Measurements from ENCODE around the gene THBD.
"Not testable (repeated sequence)": the region's sequence is repeated elsewhere in the genome, so short reads cannot be mapped to it uniquely, and the experiment has no call there.

THBD gene

DNA sequence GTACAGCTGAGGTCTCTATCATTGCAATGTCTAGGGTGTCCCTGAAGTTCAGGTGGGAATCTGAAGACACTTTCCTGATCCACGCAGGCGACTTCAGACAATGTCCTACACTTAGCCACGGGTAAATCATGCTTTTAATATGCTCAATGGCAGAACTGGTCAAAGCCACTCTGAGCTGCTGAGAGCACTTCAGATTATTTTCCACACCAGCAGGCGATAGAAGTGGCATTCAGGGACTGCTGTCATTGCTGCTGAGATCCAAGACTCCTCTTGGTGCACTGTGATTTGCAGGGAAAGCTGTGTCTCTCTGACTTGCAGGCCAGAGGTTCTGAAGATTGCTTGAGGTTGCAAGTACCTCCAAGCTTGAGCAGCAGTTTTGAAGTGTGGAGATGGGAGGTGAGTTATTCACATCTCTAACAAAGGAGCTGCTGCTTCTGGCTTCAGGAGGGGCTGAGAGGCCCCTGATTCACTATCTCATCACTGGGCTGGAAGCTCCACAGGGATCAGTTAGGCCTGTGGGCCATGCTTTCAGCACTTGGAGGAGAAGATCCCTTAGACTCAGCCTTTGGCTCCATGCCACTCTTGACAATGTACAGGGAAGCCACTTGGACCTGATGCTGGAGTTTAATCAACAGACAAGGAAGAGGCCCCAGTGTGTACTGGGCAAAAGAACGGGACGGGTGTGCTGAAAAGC is 17.3 kb downstream of the THBD start:
- no peak for DNase-seq

DNA sequence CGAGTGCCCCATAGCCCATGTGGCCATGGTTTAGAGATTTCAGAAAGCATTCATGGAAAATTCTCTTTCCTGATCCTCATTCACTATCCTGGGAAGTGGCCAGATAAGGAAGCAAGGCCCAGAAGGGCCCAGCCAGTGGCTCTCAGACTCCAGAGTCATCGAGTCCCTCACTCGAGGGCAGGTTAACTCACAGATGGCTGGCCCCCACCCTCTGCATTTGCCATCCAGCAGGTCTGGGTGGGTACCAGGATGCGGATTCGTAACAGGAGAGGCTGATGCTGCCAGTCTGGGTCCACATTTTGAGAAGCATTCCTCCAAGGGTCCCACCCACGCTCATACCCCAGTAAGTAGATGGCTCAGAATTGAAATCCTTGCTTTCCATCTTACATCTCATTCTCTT is 18.1 kb downstream of the THBD start:
- no peak for DNase-seq

GRCh38 chr20:23029324-23029723 is 20.1 kb downstream of the THBD start:
- no peak for DNase-seq

DNA sequence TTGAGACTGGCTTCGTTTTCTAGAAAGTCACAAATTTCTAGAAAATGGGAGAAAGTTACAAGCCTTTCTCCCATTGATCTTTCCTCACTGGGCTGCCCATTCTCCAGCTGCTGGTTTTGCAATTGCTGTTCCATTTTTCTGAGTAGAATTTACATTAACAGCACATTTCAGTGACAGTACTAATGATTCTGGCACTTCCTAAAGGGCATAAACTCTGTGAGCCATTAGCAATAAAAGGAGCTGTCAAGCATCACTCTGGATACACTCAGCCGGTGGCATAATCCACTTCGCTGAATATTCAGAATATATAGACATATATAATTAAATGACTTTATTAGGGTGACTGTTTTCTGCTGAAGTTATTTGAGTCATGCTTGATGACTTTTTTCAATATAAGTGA is 21.1 kb downstream of the THBD start:
- no peak for DNase-seq

GRCh38 chr20:23027721-23028120 is 21.8 kb downstream of the THBD start:
- DNase-seq: no peak

DNA sequence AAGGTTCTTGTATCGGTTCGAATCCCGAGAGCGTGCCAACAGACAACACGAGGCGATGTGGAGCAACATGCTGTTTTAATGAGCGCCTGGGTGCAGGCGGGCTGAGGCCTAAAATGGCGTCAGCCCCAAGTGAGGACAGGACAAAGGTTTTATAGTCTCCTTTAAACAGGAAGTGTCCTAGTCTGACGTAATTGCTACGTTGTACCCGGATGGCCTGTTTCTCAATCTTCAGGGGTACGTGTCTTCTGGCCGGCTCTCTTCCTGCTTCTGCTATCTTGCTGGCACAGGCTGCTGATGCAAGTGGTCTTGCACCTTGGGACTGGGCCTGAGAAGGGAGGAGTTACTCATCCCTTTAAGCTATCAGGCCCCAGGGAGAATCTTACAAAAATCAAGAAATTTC is 24.0 kb downstream of the THBD start:
- DNase-seq: not testable (repeated sequence)

- DNase-seq: no peak
Observed at GRCh38 chr20:23024701-23025100, 24.8 kb downstream of the THBD start.

GRCh38 chr20:23023621-23024177 is 25.8 kb downstream of the THBD start:
- DNase-seq: no peak

DNA sequence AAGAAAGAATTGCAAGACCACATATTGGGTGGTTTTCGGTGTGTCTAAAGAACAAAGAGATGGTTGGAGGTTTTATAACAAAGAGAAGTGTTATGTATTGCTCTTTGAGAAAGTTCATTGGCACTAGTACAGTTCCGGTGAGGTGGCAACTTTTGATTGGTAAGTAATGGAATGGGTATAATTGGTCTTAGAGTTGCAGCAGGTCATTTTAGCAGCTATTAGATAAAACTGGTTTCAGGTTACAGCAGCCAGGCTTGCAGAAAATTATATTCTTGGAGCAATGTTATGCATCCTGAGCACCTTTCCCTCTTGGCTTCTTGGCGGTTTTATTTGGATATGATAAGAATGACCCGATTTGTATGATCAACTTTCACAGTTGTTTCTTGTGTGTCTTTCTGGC is 26.6 kb downstream of the THBD start:
- DNase-seq: no peak

DNA sequence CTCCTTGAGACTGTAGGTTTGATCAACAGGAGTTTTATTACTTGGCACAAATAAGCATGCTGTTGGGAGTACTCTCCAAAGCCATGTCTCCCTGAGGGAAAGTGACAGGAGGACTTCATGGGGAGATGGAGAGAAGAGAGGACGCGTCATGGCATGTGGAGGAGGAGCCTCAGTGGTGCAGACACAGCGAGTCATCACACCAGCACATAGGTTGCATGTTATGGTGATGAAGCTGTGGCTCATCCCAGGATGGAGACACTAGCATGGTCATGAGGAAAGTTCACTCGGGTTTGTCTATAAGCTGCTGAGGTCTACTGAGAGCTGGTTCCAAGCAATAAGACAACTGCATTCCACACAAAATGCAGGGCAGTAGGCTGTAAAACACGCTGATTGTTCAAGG is 27.5 kb downstream of the THBD start:
- DNase-seq: no peak

- DNase-seq: no peak
Observed at GRCh38 chr20:23021541-23021940, 27.9 kb downstream of the THBD start.

DNA sequence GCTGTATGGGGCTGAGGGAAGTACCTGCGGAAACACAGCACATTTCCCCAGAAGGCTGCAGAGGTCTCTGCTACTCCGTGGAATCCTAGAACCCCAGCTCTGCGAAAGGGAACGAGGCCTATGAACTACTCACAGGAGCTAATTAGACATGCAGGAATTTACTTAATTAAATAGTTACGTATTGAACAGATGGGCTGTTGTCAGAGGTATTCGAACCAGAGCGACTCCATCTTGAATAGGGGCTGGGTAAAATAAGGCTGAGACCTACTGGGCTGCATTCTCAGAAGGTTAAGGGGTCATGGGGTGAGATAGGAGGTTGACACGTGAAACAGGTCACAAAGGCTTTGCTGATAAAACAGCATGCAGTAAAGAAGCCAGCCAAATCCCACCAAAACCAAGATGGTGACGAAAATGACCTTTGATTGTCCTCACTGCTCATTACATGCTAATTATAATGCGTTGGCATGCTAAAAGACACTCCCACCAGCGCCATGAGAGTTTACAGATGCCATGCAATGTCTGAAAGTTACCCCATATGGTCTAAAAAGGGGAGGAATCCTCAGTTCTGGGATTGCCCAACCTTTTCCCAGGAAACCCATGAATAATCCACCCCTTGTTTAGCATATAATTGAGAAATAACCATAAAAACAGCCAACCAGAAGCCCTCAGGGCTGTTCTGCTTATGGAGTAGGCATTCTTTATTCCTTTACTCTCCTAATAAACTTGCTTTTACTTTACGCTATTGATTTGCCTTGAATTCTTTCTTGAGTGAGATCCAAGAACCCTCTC is 29.0 kb downstream of the THBD start:
- no peak for DNase-seq

DNA sequence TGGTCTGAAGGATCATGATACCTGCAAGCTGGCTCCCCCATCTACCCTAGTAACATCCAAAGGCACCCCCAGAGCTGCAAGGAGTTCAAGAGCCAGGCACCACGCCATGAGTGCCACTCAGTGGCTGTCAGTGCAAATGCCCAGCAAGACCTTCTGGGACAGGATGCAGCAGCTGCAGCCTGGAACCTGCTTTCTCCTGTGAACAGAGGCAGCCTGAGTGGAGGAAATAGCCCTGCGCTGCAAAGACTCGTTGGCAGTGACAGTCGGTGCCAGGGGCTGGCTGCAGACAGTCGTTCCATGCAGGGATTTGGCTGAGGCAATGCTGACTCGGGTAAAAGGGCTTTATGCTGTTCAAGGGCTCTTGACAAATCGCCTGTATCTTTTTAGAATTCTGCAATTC is 30.1 kb downstream of the THBD start:
- no peak for DNase-seq

- no peak for DNase-seq
Observed at GRCh38 chr20:23018941-23019340, 30.5 kb downstream of the THBD start.

DNA sequence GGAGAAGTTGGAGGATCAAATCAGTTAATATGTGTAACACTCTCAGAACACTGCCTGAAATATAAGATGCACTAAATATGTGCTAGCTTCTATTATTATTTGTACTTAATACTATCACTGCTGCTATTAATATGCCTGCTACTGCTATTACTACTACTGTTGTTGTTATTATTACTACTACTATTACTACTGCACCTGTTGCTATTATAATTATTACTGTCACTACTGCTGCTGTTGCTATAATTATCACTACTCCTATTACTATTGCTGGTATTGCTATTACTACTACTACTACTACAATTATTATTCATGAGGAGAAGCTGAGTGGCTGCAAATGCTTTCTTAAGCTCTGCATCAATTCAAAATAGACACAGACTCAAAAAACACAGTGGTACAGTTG is 31.0 kb downstream of the THBD start:
- DNase-seq: no peak

DNA sequence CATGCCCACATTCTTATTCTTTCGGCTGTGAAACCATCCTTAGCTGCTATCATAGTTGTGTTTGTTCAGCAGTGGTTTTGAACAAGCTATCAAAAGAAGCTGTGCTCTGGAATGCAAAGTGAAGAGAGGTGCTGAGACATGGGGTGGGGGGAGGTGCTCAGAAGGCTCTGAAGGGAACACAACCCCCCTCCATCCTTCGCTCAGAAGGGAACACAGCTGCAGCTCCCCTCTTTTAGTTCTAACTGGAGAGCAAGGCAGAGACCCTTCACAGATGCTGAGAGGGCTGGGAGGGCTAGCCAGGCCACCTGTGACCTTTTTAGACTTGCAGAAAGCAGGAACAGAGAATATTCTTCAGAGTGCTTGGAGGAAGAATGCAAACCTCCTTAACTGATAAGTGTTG is 32.0 kb downstream of the THBD start:
- no peak for DNase-seq

DNA sequence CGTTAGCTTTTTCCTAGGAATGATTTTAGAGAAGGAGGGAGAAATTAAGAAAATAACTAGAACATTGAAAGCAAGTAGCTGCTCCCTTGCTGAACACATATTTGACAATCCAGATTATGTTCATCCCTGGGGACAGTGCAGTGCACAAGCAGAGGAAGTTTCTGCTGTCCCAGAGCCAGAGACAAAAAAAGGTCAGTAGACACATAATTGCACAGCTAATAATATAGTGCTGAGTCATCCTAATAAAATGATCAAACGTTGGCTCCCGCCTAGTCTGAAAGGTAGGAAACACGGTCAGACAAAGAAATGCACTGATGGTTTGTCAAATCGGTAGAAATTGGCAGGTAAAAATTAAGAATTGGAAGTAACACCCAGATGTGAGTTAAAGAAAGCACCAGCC is 36.0 kb downstream of the THBD start:
- DNase-seq: no peak

- no peak for DNase-seq
Observed at GRCh38 chr20:23011008-23011721, 38.3 kb downstream of the THBD start.

- no peak for DNase-seq
Observed at GRCh38 chr20:23010096-23010495, 39.4 kb downstream of the THBD start.

DNA sequence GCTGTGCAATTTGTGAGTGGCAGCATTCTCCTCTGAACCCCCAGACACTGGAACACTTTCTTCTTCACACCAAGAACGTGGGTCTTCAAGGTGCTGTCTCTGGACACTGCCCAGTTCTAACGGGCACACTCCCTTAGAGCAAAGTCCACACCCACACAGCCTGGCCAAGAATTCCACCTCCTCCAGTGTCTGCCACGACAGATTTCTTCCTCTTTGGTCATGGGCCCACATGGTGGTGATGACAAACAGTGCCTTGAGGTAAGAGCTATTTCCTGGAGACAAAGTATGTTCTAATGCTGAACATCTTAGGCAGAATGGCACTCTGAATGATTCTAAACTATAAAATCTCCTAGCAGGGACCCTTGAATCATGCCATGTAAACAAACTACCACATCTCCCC is 39.8 kb downstream of the THBD start:
- no peak for DNase-seq

DNA sequence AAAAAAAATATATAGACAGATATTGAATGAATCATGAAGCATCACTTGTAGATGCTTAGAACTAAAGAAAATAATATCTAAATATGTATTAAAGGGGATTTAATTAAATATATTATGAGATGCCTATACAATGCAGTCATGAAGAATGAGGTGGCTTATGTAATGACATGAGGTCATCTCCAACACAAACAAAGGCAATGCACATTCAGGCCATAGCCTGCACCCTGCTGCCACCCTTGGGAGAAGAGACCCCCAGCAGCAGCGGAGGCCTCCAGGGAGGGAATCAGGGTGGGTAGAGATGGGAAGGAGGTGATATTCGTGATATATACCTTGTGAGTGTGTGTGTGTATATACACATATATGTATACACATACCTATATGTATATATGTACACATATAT is 40.8 kb downstream of the THBD start:
- no peak for DNase-seq

- no peak for DNase-seq
Observed at GRCh38 chr20:23007886-23008655, 41.4 kb downstream of the THBD start.

DNA sequence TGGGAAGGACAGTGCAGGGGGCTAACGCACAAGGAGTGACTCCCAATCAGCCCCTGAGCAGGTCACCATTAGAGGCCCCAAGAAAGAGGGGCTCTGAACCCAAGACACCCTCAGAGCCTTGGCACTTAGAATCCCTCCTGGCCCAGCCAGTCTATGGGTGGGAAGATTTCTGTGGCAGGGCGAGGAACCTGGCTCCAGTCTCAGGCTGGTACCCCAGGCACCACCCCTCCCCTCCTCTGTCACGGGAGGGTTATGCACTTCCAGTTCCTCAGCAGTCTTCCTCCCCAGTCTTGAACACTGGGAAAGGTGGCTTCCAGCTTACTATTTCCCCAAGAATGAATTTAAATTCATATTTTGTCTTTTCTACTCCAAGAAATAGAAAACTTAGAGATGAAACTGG is 42.0 kb downstream of the THBD start:
- no peak for DNase-seq

Measured in NCI-H1694 treated with DMSO at 0.1 percent for 48 hours (cell line).